ENCODE results near the gene BBS7.

DNA sequence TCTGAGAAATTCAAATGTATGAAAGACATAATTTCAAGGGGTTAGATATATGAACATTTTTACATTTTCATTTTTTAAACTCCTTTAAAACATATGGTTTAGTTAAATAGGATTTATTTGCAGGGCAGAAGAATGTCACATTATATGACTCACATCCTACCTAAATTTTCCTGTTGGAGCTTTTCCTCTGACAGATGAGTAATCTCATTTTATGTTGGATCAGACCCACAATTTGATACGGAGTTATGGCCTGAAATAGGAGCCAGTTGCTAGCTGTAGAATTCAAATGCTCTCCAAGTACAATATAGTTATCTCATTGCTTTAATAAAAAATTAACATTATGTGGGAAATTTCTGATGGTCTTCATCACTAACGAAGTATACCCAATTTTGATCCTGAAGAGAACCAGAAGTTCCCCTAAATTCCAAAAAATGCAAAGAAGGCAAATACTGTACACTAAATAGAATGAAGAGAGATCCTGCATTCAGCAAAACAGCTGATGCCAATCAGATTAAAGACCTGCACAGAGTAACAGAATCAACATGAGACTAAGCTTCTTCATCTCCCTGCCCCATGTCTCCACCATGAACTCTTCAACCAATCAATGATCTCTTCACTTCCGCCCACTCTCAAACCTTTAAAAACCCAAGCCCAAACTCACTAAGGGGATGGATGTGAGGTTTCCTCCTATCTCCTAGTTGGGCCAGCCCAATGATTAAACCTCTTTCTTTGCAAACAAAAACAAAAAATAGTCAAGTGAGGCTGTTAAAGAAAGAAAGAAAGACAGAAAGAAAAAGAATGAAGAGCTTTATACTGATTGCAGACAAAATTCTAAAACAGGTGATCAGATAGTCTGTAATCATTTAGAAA is 80.1 kb downstream of the BBS7 start:
- TF ChIP-seq, protein P1, sequence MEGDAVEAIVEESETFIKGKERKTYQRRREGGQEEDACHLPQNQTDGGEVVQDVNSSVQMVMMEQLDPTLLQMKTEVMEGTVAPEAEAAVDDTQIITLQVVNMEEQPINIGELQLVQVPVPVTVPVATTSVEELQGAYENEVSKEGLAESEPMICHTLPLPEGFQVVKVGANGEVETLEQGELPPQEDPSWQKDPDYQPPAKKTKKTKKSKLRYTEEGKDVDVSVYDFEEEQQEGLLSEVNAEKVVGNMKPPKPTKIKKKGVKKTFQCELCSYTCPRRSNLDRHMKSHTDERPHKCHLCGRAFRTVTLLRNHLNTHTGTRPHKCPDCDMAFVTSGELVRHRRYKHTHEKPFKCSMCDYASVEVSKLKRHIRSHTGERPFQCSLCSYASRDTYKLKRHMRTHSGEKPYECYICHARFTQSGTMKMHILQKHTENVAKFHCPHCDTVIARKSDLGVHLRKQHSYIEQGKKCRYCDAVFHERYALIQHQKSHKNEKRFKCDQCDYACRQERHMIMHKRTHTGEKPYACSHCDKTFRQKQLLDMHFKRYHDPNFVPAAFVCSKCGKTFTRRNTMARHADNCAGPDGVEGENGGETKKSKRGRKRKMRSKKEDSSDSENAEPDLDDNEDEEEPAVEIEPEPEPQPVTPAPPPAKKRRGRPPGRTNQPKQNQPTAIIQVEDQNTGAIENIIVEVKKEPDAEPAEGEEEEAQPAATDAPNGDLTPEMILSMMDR (IDR thresholded peaks at IDR 0.05; ENCODE audit: poor library complexity, severe bottlenecking): no peak
- TF ChIP-seq, protein P2, sequence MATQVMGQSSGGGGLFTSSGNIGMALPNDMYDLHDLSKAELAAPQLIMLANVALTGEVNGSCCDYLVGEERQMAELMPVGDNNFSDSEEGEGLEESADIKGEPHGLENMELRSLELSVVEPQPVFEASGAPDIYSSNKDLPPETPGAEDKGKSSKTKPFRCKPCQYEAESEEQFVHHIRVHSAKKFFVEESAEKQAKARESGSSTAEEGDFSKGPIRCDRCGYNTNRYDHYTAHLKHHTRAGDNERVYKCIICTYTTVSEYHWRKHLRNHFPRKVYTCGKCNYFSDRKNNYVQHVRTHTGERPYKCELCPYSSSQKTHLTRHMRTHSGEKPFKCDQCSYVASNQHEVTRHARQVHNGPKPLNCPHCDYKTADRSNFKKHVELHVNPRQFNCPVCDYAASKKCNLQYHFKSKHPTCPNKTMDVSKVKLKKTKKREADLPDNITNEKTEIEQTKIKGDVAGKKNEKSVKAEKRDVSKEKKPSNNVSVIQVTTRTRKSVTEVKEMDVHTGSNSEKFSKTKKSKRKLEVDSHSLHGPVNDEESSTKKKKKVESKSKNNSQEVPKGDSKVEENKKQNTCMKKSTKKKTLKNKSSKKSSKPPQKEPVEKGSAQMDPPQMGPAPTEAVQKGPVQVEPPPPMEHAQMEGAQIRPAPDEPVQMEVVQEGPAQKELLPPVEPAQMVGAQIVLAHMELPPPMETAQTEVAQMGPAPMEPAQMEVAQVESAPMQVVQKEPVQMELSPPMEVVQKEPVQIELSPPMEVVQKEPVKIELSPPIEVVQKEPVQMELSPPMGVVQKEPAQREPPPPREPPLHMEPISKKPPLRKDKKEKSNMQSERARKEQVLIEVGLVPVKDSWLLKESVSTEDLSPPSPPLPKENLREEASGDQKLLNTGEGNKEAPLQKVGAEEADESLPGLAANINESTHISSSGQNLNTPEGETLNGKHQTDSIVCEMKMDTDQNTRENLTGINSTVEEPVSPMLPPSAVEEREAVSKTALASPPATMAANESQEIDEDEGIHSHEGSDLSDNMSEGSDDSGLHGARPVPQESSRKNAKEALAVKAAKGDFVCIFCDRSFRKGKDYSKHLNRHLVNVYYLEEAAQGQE (IDR thresholded peaks at IDR 0.05; ENCODE audit: borderline replicate concordance): no peak
- no peak for TF ChIP-seq EZH2 (IDR thresholded peaks at IDR 0.05; ENCODE audit: borderline replicate concordance, insufficient read depth, low read length, poor library complexity, severe bottlenecking)
- no peak for TF ChIP-seq RAD21 (conservative IDR thresholded peaks at IDR 0.05)
- TF ChIP-seq POLR2AphosphoS5 (IDR thresholded peaks at IDR 0.05): no peak
- TF ChIP-seq EP300 (conservative IDR thresholded peaks at IDR 0.05; ENCODE audit: poor library complexity, severe bottlenecking): no peak
- TF ChIP-seq TAF1 (IDR thresholded peaks at IDR 0.05; ENCODE audit: low read depth): no peak
- no peak for TF ChIP-seq MXI1 (conservative IDR thresholded peaks at IDR 0.05; ENCODE audit: poor library complexity, severe bottlenecking)
- TF ChIP-seq SMC3 (conservative IDR thresholded peaks at IDR 0.05; ENCODE audit: poor library complexity): no peak

Measured in neural cell (in vitro differentiated cells).